ENCODE measurements around the gene KRTAP10-4.

Gene KRTAP10-4

GRCh38 chr21:44526096-44526997, 47.2 kb upstream of the KRTAP10-4 start:
- no peak for TF ChIP-seq SPI1 (IDR thresholded peaks at IDR 0.05; ENCODE audit: borderline replicate concordance, low read depth)
- no peak for TF ChIP-seq POLR2AphosphoS5 (IDR thresholded peaks at IDR 0.05; ENCODE audit: low read depth)
- no peak for TF ChIP-seq REST (IDR thresholded peaks at IDR 0.05; ENCODE audit: insufficient replicate concordance, low read depth)
- no peak for DNase-seq (ENCODE audit: low read depth in 1 of 2, low spot score in 1 of 2)
- H3K4me3 ChIP-seq (replicated peaks; ENCODE audit: insufficient read depth, low read length) = no peak overlapping the region
- no peak overlapping the region for H3K27ac ChIP-seq (replicated peaks)
- H3K27me3 ChIP-seq (ENCODE audit: insufficient read depth, poor library complexity, severe bottlenecking) = no peaks in the 10 kb centered on the region

DNA sequence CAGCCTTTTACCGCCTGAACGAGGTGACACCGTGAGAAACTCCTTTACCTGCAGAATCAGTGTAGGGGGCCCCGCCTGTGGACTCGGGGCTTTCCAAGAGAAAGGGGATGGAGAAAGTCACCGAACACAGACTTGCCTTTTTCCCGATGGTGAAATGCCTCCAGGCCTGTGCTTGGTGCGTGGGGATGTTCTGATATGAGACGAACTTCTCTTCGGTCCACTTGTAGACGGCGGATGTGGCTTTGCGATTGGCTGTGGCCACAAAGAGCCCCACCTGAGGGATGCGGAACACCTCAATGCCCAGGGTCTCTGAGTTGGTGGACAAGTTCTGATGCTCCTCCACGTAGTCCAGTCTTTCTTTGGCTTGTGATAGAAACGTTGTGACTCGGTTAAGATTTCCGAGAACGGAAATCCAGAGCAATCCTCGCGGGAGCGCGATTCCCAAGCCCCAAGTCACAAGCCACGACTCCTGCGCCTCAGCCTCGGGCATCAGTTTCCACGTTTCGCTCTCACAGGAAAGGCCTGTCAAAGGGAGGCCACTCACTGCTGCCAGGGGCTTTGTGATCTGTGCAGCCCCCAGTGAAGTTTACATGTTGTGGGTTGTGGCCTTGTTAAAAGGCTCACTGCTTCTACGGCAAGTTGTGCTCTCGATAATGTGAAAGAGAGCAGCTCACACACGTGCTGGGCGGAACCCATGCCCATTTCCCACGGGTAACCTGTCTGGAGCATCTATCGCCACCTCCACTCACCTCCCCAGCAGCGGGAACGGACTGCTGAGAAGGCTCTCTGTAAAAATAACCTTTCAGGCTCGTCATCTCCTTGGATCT, 46.2 kb upstream of the KRTAP10-4 start:
- no peak overlapping the region for H3K27ac ChIP-seq (replicated peaks)
- no peak for DNase-seq (ENCODE audit: low read depth in 1 of 2, low spot score in 1 of 2)
- H3K27me3 ChIP-seq (ENCODE audit: insufficient read depth, poor library complexity, severe bottlenecking) = no peaks in the 10 kb centered on the region
- no peak overlapping the region for H3K4me3 ChIP-seq (replicated peaks; ENCODE audit: insufficient read depth, low read length)
- TF ChIP-seq GABPA (IDR thresholded peaks at IDR 0.05; ENCODE audit: low read depth) (no peak), POLR2AphosphoS5 (IDR thresholded peaks at IDR 0.05; ENCODE audit: low read depth) (no peak), SPI1 (IDR thresholded peaks at IDR 0.05; ENCODE audit: borderline replicate concordance, low read depth) (no peak), REST (IDR thresholded peaks at IDR 0.05; ENCODE audit: insufficient replicate concordance, low read depth) (no peak)
- TF ChIP-seq, protein P1, sequence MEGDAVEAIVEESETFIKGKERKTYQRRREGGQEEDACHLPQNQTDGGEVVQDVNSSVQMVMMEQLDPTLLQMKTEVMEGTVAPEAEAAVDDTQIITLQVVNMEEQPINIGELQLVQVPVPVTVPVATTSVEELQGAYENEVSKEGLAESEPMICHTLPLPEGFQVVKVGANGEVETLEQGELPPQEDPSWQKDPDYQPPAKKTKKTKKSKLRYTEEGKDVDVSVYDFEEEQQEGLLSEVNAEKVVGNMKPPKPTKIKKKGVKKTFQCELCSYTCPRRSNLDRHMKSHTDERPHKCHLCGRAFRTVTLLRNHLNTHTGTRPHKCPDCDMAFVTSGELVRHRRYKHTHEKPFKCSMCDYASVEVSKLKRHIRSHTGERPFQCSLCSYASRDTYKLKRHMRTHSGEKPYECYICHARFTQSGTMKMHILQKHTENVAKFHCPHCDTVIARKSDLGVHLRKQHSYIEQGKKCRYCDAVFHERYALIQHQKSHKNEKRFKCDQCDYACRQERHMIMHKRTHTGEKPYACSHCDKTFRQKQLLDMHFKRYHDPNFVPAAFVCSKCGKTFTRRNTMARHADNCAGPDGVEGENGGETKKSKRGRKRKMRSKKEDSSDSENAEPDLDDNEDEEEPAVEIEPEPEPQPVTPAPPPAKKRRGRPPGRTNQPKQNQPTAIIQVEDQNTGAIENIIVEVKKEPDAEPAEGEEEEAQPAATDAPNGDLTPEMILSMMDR (IDR thresholded peaks at IDR 0.05; ENCODE audit: insufficient read depth, low read length) = no peak

DNA sequence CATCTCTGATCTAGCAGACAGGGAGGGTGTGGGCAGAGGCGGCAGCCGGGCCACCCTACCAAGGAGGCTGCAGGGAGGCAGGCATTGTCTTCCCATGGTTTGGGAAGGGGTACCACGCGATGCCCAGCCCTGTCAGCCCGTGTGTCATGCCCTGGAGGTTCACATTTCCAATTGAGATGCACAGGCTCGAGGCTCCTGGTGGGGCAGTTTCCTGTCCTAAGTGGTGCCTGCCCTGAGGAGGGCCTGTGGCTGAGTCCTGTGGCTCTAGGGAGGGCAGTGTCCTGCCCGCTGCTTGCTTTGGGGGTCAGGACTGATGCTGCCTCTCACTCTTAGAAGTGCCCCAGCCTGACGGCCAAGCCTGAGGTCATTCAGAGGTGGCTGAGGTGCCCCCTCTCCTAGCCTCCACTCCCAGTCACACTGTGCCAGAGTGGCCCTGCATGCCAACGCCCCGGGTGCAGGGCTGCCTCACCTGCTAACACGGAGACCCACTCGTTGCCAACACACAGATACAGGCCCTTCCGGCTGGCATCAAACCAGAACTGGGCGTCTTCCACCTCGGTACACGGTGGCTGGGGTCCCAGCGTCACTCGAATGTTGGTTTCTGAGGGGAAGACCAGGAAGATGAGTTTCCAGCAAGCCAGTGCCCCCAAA, 45.4 kb upstream of the KRTAP10-4 start:
- Histone ChIP-seq H3K27me3 (ENCODE audit: insufficient read depth, poor library complexity, severe bottlenecking) (no peaks in the 10 kb centered on the region), H3K27ac (replicated peaks) (no peak overlapping the region), H3K4me3 (replicated peaks; ENCODE audit: insufficient read depth, low read length) (no peak overlapping the region)
- DNase-seq (ENCODE audit: low read depth in 1 of 2, low spot score in 1 of 2) = no peak
- TF ChIP-seq POLR2AphosphoS5 (IDR thresholded peaks at IDR 0.05; ENCODE audit: low read depth) (no peak), GABPA (IDR thresholded peaks at IDR 0.05; ENCODE audit: low read depth) (no peak), SPI1 (IDR thresholded peaks at IDR 0.05; ENCODE audit: borderline replicate concordance, low read depth) (no peak), REST (IDR thresholded peaks at IDR 0.05; ENCODE audit: insufficient replicate concordance, low read depth) (no peak)
- TF ChIP-seq, protein P1 (IDR thresholded peaks at IDR 0.05; ENCODE audit: insufficient read depth, low read length) = no peak
